Measurements from ENCODE around the gene TTPAL. TPM values are rescaled to one million over a fixed set of nuclear protein-coding genes. Genes with fewer than 3 reads are reported as not detected.

TTPAL gene
- total RNA-seq, 1 experiment from 2014 or later: 14.0 TPM

DNA sequence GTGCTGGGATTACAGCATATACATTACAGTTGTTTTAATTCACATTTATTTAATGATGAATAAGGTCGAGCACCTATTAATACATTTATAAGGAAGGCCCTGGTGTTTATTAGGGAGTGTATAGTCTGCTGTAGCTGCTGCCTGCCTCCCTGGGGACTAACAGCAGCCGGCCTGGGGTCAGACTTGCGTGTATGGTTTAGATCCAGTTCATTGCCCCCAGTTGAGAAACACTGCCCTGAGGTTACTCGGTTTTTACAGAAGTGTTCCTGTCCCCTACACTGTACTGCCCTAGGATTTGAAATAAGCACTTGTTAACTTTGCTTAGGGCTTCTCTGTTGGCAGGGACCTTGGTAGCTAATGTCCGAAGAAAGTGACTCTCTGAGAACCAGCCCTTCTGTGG lies 4.0 kb downstream of the TTPAL start:
- ChIA-PET POLR2A (ENCODE audit: unreplicated experiment) (no interaction called here), CTCF (no interaction called here)
- no peaks in the 10 kb centered on the region for H4K20me1 ChIP-seq (ENCODE audit: low read length)
- H3K9ac ChIP-seq (ENCODE audit: low read length): no peak overlapping the region
- H2AFZ ChIP-seq (ENCODE audit: low read length): no peak overlapping the region
- H3K4me3 ChIP-seq (ENCODE audit: low read length): no peak overlapping the region
- no peaks in the 10 kb centered on the region for H3K9me3 ChIP-seq (ENCODE audit: low read length)
- peaks cover 19% of the 10 kb centered on the region; the same call in 1 of the 2 replicates for H3K36me3 ChIP-seq (ENCODE audit: low read depth, low read length)
- no peak overlapping the region for H3K27ac ChIP-seq (ENCODE audit: low read length)
- no peak overlapping the region for H3K4me2 ChIP-seq (ENCODE audit: low read length)
- H3K9me2 ChIP-seq (replicated peaks; ENCODE audit: low read length): no peaks in the 10 kb centered on the region
- intact Hi-C loops (cut with micrococcal nuclease): loop anchor here (5.0 kb wide), 1 partner anchor 43 kb away; the partner anchor contains the start of gene SERINC3
- H3K4me1 ChIP-seq (ENCODE audit: insufficient read depth, low read length): peaks cover 20% of the 10 kb centered on the region
- ATAC-seq: no peak
- no TSS peak for BruUV-seq (replicated peaks)
- H3F3A ChIP-seq (ENCODE audit: low read length, unreplicated experiment): no peaks in the 10 kb centered on the region
- TF ChIP-seq EZH2phosphoT487 (IDR thresholded peaks at IDR 0.05; ENCODE audit: borderline replicate concordance, low read length) (no peak), EZH2 (IDR thresholded peaks at IDR 0.05; ENCODE audit: low read length, unreplicated experiment) (no peak)
- TF ChIP-seq, protein P1, sequence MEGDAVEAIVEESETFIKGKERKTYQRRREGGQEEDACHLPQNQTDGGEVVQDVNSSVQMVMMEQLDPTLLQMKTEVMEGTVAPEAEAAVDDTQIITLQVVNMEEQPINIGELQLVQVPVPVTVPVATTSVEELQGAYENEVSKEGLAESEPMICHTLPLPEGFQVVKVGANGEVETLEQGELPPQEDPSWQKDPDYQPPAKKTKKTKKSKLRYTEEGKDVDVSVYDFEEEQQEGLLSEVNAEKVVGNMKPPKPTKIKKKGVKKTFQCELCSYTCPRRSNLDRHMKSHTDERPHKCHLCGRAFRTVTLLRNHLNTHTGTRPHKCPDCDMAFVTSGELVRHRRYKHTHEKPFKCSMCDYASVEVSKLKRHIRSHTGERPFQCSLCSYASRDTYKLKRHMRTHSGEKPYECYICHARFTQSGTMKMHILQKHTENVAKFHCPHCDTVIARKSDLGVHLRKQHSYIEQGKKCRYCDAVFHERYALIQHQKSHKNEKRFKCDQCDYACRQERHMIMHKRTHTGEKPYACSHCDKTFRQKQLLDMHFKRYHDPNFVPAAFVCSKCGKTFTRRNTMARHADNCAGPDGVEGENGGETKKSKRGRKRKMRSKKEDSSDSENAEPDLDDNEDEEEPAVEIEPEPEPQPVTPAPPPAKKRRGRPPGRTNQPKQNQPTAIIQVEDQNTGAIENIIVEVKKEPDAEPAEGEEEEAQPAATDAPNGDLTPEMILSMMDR (conservative IDR thresholded peaks at IDR 0.05; ENCODE audit: low read depth, low read length): no peak
- no peaks in the 10 kb centered on the region for H3K27me3 ChIP-seq (ENCODE audit: low read length)
- DNase-seq: no peak
- H3K79me2 ChIP-seq (ENCODE audit: low read length): peaks cover 23% of the 10 kb centered on the region

DNA sequence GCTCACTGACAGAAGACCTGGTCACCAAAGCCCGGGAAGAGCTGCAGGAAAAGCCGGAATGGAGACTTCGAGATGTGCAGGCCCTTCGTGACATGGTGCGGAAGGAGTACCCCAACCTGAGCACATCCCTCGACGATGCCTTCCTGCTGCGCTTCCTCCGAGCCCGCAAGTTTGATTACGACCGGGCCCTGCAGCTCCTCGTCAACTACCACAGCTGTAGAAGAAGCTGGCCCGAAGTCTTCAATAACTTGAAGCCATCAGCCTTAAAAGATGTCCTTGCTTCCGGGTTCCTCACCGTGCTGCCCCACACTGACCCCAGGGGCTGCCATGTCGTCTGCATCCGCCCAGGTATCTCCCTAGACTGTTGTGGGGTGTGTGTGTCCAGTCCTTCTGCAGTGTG lies 4.4 kb downstream of the TTPAL start:
- Histone ChIP-seq H3K4me1 (ENCODE audit: insufficient read depth, low read length) (peaks cover 16% of the 10 kb centered on the region), H3F3A (ENCODE audit: low read length, unreplicated experiment) (no peaks in the 10 kb centered on the region), H3K4me2 (ENCODE audit: low read length) (no peak overlapping the region), H2AFZ (ENCODE audit: low read length) (no peak overlapping the region), H3K36me3 (ENCODE audit: low read depth, low read length) (peaks cover 19% of the 10 kb centered on the region; the same call in 1 of the 2 replicates), H3K79me2 (ENCODE audit: low read length) (peaks cover 23% of the 10 kb centered on the region), H3K9me3 (ENCODE audit: low read length) (no peaks in the 10 kb centered on the region), H3K27ac (ENCODE audit: low read length) (no peak overlapping the region), H4K20me1 (ENCODE audit: low read length) (no peaks in the 10 kb centered on the region), H3K27me3 (ENCODE audit: low read length) (no peaks in the 10 kb centered on the region), H3K4me3 (ENCODE audit: low read length) (no peak overlapping the region), H3K9ac (ENCODE audit: low read length) (no peak overlapping the region), H3K9me2 (replicated peaks; ENCODE audit: low read length) (no peaks in the 10 kb centered on the region)
- no peak for DNase-seq
- no peak for ATAC-seq
- TF ChIP-seq EZH2phosphoT487 (IDR thresholded peaks at IDR 0.05; ENCODE audit: borderline replicate concordance, low read length): no peak
- TF ChIP-seq EZH2 (IDR thresholded peaks at IDR 0.05; ENCODE audit: low read length, unreplicated experiment): no peak
- ChIA-PET POLR2A (ENCODE audit: unreplicated experiment) (no interaction called here), CTCF (no interaction called here)
- intact Hi-C loops (cut with micrococcal nuclease): no loop called here
- BruUV-seq (replicated peaks): no TSS peak

DNA sequence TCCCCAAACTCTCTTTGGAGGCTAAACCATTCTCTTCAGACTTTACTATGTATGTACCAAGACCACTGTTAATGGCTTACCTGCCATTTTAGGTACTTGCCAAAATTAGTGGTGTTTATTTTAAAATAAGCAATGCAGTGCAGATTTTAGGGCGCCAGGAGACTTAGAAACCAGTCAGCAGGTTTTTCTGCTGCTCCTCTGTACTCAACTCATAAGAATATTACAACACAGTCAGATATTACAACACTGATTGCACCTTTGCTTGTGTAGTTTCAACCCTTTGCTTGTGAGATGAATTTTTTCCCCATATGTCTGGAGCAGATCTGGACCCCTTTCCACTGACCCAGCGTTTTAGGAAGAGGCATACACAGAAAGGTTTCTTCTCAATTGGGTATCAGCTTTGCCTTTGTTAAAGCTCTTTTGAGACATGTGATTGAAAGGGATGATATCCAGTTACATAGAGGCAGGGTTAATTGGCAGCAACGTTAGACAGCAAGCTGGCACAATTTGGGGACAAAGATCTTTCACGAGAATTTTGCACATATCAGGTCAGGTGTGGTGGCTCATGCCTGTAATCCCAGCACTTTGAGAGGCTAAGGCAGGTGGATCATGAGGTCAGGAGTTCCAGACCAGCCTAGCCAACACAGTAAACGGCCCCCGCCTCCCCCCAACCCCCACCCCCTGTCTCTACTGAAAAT lies 6.2 kb downstream of the TTPAL start:
- Histone ChIP-seq H4K20me1 (ENCODE audit: low read length) (no peaks in the 10 kb centered on the region), H3K4me1 (ENCODE audit: insufficient read depth, low read length) (peaks cover 5% of the 10 kb centered on the region), H3K4me3 (ENCODE audit: low read length) (no peak overlapping the region), H3K9me2 (replicated peaks; ENCODE audit: low read length) (no peaks in the 10 kb centered on the region), H2AFZ (ENCODE audit: low read length) (no peak overlapping the region), H3K9ac (ENCODE audit: low read length) (no peak overlapping the region), H3K79me2 (ENCODE audit: low read length) (peaks cover 12% of the 10 kb centered on the region), H3K27me3 (ENCODE audit: low read length) (no peaks in the 10 kb centered on the region), H3K36me3 (ENCODE audit: low read depth, low read length) (peaks cover 19% of the 10 kb centered on the region; the same call in 1 of the 2 replicates), H3K27ac (ENCODE audit: low read length) (no peak overlapping the region), H3K9me3 (ENCODE audit: low read length) (no peaks in the 10 kb centered on the region), H3K4me2 (ENCODE audit: low read length) (no peak overlapping the region), H3F3A (ENCODE audit: low read length, unreplicated experiment) (no peaks in the 10 kb centered on the region)
- no peak for DNase-seq
- ChIA-PET POLR2A (ENCODE audit: unreplicated experiment) (no interaction called here), CTCF (no interaction called here)
- BruUV-seq (replicated peaks): no TSS peak
- TF ChIP-seq EZH2 (IDR thresholded peaks at IDR 0.05; ENCODE audit: low read length, unreplicated experiment) (no peak), EZH2phosphoT487 (IDR thresholded peaks at IDR 0.05; ENCODE audit: borderline replicate concordance, low read length) (no peak)
- TF ChIP-seq, protein P1 (conservative IDR thresholded peaks at IDR 0.05; ENCODE audit: low read depth, low read length): no peak
- intact Hi-C loops (cut with micrococcal nuclease): no loop called here
- no peak for ATAC-seq
